Epidermal melanocyte (primary cell): ENCODE results near the gene DRAXIN.

ENCODE experiments used
- DNase-seq: peaks from one replicate; pipeline ENCODE4 v3.0.0; 2011; ENCODE audit warnings: low spot score; ENCODE audit not compliant: insufficient read length

The DRAXIN gene

DNA sequence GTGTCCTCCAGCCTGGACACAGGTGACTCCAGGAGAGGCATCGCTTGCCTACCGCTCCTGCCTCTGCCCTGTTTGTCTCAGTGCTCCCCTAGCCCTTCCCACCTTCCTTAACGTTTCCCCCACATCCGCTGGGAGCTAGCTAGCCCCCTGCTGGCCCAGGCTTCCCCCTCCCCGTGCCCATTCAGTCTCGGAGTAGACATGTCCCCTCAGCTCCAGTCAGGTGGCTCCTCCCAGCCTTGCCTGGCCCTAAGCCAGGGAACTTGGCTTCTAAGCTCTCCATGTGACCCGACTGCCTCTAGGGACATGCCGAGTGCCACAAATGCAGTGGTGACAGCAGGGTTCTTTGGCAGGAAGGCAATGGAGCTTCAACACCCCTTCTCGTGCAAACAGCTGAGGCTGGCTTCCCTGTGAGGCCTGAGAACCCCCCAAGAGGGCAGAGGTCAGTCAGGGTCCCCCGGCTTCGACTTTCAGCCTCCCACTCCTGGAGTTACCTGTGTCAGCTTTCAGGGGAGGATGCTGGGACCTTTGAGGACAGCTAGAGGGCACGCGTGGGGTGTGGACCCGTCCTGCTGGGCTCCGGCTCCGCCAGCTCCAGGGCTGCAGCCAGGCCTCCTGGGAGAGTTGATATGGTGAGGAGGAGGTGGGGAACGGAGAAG, 16.2 kb downstream of the DRAXIN start:
- DNase-seq, result no peak

DNA sequence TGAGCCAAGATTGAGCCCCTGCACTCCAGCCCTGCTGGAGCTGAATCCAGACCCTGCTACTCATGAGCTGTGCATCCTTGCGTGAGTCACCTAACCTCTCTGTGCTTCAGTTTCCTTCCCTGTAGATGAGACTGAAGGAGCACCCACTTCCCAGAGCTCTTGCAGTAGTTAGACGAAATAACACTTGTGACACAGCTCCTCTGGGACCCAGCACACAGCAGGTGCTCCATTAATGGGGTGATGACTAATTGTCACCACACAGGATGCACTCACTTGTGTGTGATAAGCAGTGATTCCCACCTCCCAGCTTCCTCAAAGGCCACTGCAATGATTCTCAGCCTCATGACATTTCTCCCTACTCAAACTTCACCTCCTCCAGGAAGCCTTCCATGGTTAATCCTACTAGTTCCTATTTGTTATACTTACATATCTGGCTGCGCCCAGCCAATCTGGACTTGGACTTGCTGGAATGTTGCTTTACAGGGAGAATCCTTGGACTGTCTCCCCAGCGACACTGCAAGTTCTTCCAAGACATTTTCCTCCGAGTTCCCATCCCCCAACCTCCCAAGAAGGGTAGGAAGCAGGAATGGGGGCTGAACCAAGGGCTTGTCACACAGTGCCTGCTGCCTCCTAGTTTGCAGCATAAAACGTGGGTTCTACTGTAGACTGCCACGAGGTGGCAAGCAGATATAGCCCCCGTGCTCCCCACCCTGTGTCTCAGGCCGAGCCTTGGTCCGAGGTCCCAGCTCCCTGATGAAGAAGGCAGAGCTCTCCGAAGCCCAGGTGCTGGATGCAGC, 17.2 kb downstream of the DRAXIN start:
- no peak for DNase-seq

DNA sequence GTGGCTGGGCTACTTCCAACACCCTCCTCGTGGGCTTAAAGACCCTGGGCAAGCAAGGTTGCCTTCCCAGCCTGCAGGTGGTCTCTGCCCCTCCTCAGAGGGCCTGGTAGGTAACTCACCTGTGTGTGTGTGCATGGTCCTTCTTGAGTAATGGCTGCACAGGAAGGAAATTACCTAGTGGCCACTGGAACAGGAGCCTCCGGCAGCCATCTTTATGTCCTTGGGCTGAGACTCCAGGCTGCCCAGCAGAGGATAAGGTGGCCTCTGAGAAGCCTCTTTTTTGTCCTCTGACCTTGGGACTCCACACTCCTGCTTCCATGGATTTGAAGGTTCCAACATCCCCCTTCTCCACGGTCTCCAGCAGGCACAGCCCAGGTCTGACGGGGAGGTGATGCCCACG, 20.0 kb downstream of the DRAXIN start:
- DNase-seq, result no peak

DNA sequence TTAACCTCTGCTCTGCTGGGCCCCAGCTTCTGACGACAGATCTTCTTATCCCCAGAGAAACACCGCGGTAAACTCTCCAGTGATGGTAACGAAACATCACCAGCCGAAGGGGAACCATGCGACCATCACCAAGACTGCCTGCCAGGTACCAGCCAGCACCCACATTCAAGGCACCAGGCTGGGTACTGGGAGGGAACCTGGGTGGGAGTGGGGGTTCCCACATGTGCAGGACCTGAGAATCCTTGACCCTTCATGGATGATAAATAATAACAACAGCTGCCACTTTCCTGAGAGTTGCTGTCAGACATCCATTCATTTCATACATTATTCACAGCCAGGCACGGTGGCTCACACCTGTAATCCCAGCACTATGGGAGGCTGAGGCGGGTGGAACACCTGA, 20.8 kb downstream of the DRAXIN start:
- no peak for DNase-seq

DNA sequence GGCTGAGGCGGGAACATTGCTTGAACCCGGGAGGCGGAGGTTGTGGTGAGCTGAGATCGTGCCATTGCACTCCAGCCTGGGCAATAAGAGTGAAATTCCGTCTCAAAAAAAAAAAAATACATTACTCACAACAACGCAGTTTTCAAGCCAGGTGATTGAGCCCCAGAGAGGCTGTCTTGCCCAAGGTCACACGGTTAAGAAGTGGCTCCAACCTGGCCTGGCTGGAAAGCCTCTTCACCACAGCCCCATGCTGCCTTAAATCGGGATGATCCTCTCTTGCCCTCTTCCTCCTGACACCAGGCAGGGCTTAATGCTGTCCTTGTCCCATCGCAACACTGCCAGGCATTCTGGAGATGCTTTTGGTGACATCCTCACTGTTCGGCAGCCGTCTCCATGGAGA, 21.6 kb downstream of the DRAXIN start:
- no peak for DNase-seq

DNA sequence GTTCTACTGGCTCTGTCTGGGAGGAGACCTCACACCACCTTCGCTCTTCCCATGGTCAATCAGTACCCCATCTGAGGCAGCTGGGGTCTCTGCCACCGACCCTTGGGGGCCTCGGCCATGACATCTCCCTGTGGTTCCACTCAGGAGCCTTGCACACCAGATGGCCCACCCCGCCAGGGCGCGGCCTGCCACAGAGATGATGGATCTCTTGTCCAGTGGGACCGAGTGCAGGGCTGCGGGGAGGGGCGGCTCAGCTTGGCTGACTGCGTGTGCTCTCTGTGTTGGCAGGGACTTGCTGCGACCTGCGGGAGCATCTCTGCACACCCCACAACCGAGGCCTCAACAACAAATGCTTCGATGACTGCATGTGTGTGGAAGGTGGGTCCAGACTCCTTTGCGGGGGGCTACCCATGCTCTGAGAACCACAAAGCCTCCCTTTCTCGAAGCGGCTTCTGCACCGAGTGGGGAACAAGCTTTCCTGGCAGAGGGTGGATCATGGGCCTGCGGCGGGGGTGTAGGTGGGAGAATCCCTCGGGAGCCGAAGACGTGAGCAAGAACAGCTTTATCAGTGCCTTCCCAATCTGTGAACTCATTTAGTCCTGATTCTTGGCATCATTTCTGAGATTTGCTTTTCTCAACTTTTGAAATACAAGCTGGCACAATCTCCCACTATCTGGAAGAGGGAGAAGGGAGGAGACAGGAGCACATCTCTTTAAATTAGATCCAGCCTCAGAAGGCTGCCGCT, 23.5 kb downstream of the DRAXIN start:
- no peak for DNase-seq

DNA sequence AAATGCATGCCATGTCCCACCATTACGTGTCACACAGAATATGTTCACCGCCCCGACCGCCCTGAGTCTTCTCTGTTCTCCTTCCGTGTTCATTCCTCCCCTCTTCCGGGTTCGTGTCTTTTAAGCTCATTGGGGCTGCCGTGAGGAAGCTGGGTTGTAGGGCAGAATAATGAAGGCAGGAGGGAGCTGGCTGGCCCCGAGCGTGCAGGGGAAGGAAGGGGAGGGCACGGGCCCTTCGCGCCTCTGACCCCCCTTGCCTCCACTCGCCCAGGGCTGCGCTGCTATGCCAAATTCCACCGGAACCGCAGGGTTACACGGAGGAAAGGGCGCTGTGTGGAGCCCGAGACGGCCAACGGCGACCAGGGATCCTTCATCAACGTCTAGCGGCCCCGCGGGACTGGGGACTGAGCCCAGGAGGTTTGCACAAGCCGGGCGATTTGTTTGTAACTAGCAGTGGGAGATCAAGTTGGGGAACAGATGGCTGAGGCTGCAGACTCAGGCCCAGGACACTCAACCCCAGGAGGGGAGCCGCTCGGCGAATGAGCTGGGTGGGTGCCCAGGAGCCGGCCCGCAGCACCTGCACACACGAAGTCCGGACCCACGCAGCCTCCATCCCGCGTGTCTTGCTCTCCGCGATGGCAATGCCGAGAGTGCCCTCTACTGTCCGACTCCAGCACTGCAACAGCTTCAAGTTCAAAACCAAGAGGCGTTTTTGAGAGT, 28.0 kb downstream of the DRAXIN start:
- DNase-seq, result no peak

DNA sequence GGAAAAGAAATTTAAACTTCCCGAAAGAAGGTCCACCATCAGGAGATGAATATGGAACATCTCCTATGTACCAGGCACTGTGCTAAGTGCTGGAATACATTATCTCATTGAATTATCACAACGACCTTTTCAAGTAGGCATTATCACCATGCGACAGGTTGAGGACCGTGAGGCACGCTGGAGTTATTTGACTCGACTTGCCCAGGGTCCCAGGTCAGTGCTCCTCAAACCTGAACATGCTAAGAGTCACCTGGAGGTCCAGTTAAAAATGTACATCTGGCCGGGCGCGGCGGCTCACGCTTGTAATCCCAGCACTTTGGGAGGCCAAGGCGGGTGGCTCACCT, 28.5 kb downstream of the DRAXIN start:
- no peak for DNase-seq

DNA sequence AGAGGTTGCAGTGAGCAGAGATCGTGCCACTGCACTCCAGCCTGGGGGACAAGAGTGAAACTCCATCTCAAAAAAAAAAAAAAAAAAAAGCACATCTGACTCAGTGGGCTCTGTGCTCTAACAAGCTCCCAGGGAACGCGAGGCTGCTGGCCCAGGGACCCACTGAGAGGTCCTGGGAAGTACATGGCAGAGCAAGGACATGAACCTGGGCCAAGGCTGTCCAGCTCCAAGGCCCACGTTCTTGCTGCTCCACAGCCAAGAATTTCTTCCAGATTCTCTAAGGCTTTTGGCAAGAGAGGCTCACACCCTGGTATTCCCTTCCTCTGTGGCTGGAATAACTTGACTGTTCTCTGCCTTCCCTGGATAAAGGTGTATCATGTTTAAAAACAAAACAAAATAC, 29.0 kb downstream of the DRAXIN start:
- DNase-seq, result no peak

DNA sequence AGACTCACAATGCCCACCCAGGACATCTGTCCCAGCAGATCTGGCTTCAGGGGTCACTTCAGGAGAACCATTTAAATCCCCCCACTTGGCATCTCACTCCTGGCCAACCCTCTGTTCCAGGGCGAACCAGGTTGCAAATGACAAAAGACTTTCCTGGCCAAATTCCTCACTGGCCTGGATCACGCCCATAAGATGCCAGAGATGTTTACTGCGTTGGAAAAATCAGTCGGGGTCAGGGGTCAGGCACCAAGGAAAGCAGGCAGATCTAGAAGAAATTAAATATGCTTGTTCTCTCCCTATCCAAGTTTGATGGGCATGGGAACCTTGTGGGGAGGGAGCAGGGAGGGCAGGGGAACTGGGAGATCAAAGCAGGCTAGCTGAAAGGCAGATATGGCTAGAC, 29.8 kb downstream of the DRAXIN start:
- no peak for DNase-seq

DNA sequence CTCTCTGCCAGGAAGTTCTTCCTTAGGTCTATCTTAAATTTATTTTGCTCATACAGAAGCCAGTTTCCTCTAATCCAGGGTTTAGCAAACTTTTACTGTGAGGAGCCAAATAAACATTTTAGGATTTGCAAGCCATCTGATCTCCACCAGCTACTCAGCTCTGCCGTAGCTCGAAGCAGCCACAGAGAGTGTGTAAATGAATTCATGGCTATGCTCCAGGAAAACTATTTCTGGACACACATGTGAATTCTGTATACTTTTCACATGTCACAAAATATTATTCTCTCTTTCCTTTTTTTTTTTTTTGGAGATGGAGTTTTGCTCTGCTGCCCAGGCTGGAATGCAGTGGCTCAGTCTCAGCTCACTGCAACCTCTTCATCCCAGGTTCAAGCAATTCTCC, 31.0 kb downstream of the DRAXIN start:
- no peak for DNase-seq

DNA sequence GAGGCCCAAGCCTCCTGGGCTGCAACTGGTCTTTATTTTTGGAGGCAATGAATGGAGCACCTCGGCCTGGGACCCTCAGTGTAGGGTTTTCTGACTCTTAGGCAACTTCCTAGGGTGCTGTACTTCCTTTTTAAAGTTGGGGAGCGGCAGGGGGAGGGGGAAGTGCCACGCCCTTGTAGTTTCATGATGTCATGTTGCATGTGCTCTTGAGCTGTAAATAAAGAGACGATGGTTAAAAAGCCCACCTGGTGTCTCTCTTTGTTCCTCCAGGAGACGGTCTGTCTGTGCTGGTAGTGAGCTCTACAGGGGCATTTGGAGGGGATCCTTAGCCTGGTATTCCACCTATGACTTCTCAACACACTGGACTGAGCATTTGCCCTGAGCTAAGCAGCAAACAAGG, 34.1 kb downstream of the DRAXIN start:
- DNase-seq, result no peak

DNA sequence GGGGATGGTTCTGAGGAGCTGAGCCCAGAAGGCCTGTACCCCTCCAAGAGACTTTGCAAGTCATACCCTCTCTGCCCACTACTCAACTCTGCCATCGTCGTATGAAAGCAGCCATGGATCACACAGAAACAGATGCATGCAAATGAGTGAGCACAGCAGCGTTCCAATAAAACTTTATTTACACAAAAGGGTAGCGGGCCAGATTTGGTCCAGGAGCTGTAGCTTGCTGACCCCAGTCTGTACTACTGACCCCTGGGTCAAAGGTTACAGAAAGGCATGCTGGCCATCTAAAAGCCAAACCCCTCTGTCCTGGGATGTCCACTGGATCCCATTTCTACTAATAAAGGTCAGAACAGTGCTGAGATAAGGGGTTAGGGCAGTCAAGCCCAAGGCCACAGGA, 35.6 kb downstream of the DRAXIN start:
- DNase-seq, result no peak

DNA sequence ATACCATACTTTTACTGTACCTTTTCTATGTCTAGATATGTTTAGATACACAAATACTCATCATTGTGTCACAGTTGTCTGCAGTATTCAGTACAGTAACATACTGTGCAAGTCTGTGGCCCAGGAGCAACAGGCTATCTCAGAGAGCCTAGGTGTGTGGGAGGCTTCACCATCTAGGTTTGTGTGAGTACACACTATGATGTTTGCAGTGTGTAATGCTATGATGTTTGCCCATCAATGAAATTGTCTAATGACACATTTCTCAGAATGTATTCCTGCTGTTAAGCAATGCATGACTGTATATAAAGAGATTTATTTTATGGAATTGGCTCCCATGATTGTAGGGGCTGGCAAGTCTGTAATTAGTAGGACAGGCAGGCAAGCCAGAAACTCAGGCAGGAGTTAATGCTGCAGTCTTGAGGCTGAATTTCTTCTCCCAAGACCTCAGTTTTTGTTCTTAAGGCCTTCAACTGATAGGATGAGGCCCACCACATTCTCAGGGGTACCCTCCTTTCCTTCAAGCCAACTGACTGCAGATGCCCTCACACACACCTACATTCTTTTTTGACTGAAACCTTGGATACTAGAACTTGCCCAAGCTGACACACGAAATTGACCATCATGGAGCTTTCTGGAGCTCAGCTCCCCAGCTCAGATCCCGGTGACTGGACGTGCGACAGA, 36.8 kb downstream of the DRAXIN start:
- DNase-seq, result no peak

DNA sequence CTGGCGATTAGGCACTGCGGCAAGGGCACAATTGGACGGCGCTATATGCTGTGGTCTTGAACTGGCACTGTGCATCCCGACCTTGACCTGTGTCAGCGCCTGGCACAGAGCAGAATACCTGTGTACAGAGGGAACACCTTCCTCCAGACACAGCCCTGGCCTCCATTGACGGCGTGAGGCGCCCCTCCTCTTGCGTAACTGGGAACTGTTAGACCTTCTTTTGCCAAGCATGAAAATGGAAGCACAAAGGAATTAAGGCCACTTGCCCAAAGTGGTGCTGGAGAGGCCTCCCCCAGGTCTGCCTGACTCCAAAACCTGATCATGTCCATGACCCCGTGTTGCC, 37.6 kb downstream of the DRAXIN start:
- DNase-seq, result no peak

DNA sequence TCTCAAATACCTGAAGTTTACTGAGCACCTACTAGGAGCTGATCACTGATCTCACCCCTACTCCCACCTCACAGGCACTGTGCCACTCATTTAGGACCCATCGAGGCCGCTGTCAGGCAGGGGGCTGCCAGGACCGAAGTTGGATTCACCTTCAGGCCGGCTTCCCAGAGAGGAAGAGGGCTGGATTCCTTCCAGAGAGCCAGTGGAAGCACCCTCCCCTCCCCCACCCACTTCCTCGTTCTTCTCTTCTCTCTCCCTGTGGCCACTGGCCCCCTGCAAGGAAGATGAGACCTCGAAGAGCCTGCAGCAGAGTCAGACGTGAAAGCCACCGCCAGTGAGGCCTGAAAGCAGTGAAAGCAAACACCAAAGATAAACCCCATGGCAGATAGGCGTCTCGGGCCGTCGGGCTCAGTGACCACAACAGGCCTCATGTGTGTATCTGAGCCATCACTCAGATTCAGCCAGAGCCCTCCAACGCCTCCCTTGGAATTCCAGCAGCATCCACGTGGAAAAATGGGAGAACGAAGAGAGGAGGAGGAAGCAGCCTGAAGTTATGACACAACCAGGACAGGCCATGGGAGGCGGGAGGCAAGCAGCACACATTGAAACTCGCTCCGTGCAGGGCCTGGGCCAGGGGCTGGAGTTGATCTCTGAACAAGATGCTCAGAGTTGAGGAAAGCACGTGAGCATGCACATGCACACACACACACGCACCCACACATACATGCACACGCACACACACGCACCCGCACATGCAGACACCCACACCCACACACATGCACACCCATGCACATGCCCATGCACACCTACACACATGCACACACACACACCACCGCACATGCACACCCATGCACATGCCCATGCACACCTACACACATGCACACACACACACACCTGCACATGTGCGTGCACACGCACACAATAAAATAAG, 38.3 kb downstream of the DRAXIN start:
- no peak for DNase-seq

DNA sequence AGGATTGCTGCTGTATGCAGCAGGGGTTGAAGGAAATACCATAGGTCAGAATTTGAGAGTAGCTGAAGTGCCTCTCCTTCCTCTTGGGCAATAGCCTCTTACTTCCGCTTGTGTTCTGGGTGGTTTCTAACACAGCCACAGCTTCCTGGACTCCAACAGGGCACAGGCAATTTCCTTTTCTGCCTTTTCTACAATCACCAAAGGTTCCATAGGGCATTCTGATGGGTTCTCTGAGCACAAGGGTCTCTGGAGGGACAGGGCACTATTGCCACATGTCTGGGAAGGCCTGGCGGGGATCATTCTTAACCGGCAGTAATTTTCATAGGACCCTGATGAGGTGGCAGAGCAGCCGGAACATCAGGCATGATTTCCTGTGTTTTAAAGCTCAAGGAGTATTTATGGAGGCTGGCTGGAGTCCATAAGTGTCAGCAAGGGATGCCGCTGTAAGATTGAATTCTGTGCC, 39.0 kb downstream of the DRAXIN start:
- no peak for DNase-seq

DNA sequence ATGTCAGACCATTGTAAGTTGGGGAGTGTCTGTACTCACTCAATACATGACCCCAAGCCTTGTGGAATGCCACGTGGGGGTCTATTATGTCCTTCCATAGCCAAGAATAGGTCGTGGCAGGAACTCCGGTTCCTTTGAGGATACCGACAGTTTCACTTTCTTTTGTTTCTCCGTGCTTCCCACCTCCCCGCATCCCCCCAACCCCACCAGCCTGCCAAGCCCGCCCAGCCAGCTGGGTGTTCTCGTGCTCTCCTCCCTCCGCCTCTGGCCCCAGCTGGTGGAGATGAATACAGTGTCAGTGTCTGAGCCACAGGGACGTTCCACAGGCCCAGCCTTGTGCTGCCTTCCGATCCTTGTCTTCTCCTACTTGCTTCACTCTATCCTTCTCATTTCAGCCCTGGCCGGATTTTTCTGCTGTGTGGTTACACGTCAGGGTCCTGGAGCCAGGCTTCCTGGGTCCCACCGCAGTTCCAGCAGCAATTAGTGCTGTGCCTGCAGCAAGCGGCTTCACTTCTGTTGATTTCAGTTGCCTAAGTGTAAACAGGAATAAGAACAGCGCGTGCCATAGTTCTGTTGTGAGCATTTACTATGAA, 40.3 kb downstream of the DRAXIN start:
- peak; percentile 83 for DNase-seq

DNA sequence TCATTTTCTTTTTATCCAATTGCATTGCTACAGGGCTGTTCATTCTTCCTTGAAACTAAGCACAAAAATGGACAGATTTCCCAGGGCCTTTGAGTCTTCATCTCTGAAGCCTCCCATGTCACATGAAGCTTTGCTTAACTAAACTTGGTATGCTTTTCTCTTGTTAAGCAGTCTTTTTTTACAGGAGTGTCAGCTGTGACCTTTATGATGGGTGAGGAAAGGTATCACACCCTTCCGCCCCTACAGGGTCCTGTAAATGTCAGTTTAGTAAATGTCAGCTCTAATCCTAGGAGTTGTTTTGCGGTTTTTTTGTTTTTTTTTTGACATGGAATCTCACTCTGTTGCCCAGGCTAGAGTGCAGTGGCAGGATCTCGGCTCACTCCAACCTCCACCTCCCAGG, 41.8 kb downstream of the DRAXIN start:
- DNase-seq, result no peak

DNA sequence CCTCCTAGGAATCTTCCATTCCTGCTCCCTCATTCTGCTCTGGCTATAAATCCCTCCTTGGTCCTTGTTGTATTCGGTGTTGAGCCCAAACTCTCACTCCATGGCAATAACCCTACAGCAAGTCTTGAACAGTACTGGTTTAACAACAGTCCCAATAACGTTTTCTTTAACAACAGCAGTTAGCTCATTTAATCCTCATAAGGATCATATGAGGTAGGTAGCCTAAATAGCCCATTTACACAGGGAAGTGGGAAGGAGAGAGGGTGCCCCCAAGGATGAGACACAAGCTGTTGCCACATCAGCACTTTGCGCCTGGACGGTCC, 44.0 kb downstream of the DRAXIN start:
- DNase-seq, result no peak
